Neural crest cell (in vitro differentiated cells): ENCODE data around the gene OR12D1. TPM values are rescaled to one million over a fixed set of nuclear protein-coding genes. Genes with fewer than 3 reads are reported as not detected.
"Not testable (repeated sequence)": the region's sequence is repeated elsewhere in the genome, so short reads cannot be mapped to it uniquely, and the experiment has no call there.

ENCODE experiments used
- DNase-seq: peaks from one replicate; pipeline ENCODE4 v3.0.0; 2021; ENCODE audit warnings: low read depth, mixed read lengths, low spot score
- H3K27ac Mint-ChIP-seq: one replicate; pipeline ENCODE4 v1.8.0; 2021; ENCODE audit warnings: mild to moderate bottlenecking, mixed read lengths; ENCODE audit not compliant: unreplicated experiment
- H3K27me3 Mint-ChIP-seq: 2 replicates; pipeline ENCODE4 v1.8.0; 2021; ENCODE audit warnings: low read depth, mild to moderate bottlenecking, mixed read lengths
- H3K36me3 Mint-ChIP-seq: 2 replicates; pipeline ENCODE4 v1.8.0; 2021; ENCODE audit warnings: low read depth, mild to moderate bottlenecking, mixed read lengths
- H3K4me1 Mint-ChIP-seq: 2 replicates; pipeline ENCODE4 v1.8.0; 2021; ENCODE audit warnings: mixed read lengths
- H3K4me3 Mint-ChIP-seq: one replicate; pipeline ENCODE4 v1.8.0; 2021; ENCODE audit warnings: mild to moderate bottlenecking, mixed read lengths
- H3K9me3 Mint-ChIP-seq: 2 replicates; pipeline ENCODE4 v1.8.0; 2021; ENCODE audit warnings: mixed read lengths
- total RNA-seq: library from RNA; stranded (reverse); gene quantifications from 2 replicates; pipeline ENCODE4 v1.2.1, GENCODE V29; 2021
- TF ChIP-seq, protein P1 (sequence below): fragments of 200-600 bp; sonication (generic); conservative IDR thresholded peaks from 2 replicates; pipeline ENCODE4 v1.5.0; 2021; ENCODE audit warnings: antibody characterized with exemption, mild to moderate bottlenecking

OR12D1 gene
- total RNA-seq, 1 donor from 2014 or later: not detected

DNA sequence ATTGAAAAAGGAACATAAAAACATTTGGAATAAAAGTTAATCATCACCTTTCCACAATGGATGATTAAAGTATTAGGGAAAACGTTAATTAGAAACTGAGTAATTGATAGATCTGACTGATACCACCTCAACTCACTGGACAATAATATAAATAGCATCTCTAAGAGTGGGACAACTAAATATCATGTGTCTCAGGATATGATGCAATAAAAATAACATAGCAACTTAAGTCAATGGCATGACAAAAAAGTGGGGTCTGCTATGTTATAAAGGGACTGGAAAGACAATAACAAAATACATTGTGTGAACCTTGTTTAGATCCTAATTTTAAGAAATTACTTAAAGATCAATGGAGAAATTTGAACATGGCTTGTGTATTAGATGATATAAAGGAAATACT, 10.3 kb downstream of the OR12D1 start:
- Mint-ChIP-seq H3K27me3 (peaks cover 13% of the 10 kb centered on the region), H3K9me3 (peaks cover 3% of the 10 kb centered on the region), H3K36me3 (peaks cover 2% of the 10 kb centered on the region), H3K27ac (no peak overlapping the region), H3K4me3 (no peak overlapping the region), H3K4me1 (no peaks in the 10 kb centered on the region)
- TF ChIP-seq, protein P1, sequence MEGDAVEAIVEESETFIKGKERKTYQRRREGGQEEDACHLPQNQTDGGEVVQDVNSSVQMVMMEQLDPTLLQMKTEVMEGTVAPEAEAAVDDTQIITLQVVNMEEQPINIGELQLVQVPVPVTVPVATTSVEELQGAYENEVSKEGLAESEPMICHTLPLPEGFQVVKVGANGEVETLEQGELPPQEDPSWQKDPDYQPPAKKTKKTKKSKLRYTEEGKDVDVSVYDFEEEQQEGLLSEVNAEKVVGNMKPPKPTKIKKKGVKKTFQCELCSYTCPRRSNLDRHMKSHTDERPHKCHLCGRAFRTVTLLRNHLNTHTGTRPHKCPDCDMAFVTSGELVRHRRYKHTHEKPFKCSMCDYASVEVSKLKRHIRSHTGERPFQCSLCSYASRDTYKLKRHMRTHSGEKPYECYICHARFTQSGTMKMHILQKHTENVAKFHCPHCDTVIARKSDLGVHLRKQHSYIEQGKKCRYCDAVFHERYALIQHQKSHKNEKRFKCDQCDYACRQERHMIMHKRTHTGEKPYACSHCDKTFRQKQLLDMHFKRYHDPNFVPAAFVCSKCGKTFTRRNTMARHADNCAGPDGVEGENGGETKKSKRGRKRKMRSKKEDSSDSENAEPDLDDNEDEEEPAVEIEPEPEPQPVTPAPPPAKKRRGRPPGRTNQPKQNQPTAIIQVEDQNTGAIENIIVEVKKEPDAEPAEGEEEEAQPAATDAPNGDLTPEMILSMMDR: no peak
- DNase-seq: no peak

GRCh38 chr6:29426654-29427053, 11.9 kb downstream of the OR12D1 start:
- Mint-ChIP-seq H3K36me3 (peaks cover 2% of the 10 kb centered on the region), H3K27ac (peak overlapping the region; percentile 65), H3K27me3 (peaks cover 15% of the 10 kb centered on the region), H3K9me3 (peaks cover 3% of the 10 kb centered on the region), H3K4me3 (no peak overlapping the region), H3K4me1 (no peaks in the 10 kb centered on the region)
- TF ChIP-seq, protein P1: no peak
- no peak for DNase-seq

- not testable (repeated sequence) for H3K27ac Mint-ChIP-seq, H3K4me3 Mint-ChIP-seq, H3K36me3 Mint-ChIP-seq, DNase-seq, H3K9me3 Mint-ChIP-seq, H3K4me1 Mint-ChIP-seq
- H3K27me3 Mint-ChIP-seq: peaks cover 15% of the 10 kb centered on the region
Measured at GRCh38 chr6:29436730-29437129, 22.0 kb downstream of the OR12D1 start.

GRCh38 chr6:29439006-29439405, 24.3 kb downstream of the OR12D1 start, which contains the start of gene OR10C1:
Gene OR10C1, plus strand, starts transcription at chr6:29439306. Its CDS starts 710 bp downstream, at chr6:29440016.
- Mint-ChIP-seq H3K27ac (no peak within 1 kb of the TSS), H3K9me3 (peaks cover under 1% of the 10 kb centered on the region), H3K4me1 (no peaks in the 10 kb centered on the region), H3K4me3 (no peak within 1 kb of the TSS), H3K36me3 (no peaks in the 10 kb centered on the region), H3K27me3 (peaks cover 13% of the 10 kb centered on the region)
- no peak for DNase-seq
- TF ChIP-seq, protein P1: no peak

GRCh38 chr6:29442719-29443118, 28.0 kb downstream of the OR12D1 start:
- Mint-ChIP-seq H3K27me3 (peaks cover 10% of the 10 kb centered on the region), H3K36me3 (no peaks in the 10 kb centered on the region), H3K27ac (no peak overlapping the region), H3K4me3 (no peak overlapping the region), H3K4me1 (peaks cover 4% of the 10 kb centered on the region), H3K9me3 (peaks cover 9% of the 10 kb centered on the region)
- TF ChIP-seq, protein P1: no peak
- DNase-seq: no peak

DNA sequence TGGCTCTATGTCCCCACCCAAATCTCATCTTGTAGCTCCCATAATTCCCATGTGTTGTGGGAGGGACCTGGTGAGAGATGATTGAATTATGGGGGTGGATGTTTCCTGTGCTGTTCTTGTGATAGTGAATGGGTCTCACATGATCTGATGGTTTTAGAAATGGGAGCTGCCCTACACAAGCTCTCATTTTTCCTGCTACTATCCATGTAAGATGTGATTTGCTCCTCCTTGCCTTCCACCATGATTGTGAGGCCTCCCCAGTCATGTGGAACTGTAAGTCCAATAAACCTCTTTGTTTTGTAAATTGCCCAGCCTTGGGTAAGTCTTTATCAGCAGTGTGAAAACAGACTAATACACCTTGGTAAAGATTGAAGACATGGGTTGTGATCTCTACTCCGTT, 29.3 kb downstream of the OR12D1 start:
- H3K9me3 Mint-ChIP-seq, H3K27me3 Mint-ChIP-seq, H3K4me1 Mint-ChIP-seq, H3K4me3 Mint-ChIP-seq, DNase-seq, H3K27ac Mint-ChIP-seq, H3K36me3 Mint-ChIP-seq: not testable (repeated sequence)

GRCh38 chr6:29447670-29448069, 32.9 kb downstream of the OR12D1 start:
- H3K36me3 Mint-ChIP-seq: no peaks in the 10 kb centered on the region
- TF ChIP-seq, protein P1: no peak
- H3K27ac Mint-ChIP-seq: no peak overlapping the region
- DNase-seq: no peak
- H3K4me3 Mint-ChIP-seq: no peak overlapping the region
- H3K27me3 Mint-ChIP-seq: peaks cover 4% of the 10 kb centered on the region
- peaks cover 9% of the 10 kb centered on the region for H3K9me3 Mint-ChIP-seq
- peaks cover 5% of the 10 kb centered on the region for H3K4me1 Mint-ChIP-seq
